Omental fat pad (tissue), 4 donors: ENCODE measurements around the gene FLVCR2. TPM values are rescaled to one million over a fixed set of nuclear protein-coding genes. Genes with fewer than 3 reads are reported as not detected.

Source experiments
- ATAC-seq: fragments of 150-250 bp; one replicate; pipeline ENCODE4 v1.9.1; 2016; ENCODE audit warnings: mild to moderate bottlenecking, moderate library complexity; ENCODE audit not compliant: low FRiP score
- DNase-seq: peaks from one replicate; pipeline ENCODE4 v3.0.0-alpha.2; 2019; ENCODE audit warnings: low spot score
- total RNA-seq, 4 donors: library from RNA; depleted of rRNA; stranded (reverse); fragments of >200 nt; gene quantifications; one replicate each; pipeline ENCODE4 v1.1.0, GENCODE V29; 2016
- TF ChIP-seq, protein P1 (sequence below), 3 donors: fragments of 450-650 bp; IDR thresholded peaks; one replicate each; pipeline ENCODE4 v1.5.1; 2016 to 2017; ENCODE audit warnings: antibody characterized with exemption in 3 of 3, mild to moderate bottlenecking in 3 of 3, moderate library complexity in 2 of 3

FLVCR2 gene
- total RNA-seq, 4 donors from 2014 or later, result 5.8 to 25.6 (median 11.8) TPM

DNA sequence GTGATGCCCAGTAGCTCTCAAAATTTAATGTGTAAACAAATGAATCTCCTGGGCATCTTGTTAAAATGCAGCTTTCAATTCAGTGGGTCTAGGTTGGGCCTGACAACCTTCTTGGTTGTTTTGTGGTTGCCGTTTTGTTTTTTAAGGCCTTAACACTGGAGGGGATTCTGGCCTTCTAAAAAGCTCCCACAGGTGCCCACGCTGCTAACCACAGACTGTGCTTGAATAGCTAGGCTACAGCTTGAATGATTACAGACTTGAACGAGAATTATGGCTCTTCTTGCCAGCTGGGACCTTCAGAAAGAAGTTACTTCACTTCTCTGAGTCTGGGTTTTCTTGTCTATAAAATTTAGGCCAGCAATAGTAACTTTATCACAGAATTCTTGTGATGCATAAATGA lies 1.3 kb upstream of the FLVCR2 start:
- TF ChIP-seq, protein P1, sequence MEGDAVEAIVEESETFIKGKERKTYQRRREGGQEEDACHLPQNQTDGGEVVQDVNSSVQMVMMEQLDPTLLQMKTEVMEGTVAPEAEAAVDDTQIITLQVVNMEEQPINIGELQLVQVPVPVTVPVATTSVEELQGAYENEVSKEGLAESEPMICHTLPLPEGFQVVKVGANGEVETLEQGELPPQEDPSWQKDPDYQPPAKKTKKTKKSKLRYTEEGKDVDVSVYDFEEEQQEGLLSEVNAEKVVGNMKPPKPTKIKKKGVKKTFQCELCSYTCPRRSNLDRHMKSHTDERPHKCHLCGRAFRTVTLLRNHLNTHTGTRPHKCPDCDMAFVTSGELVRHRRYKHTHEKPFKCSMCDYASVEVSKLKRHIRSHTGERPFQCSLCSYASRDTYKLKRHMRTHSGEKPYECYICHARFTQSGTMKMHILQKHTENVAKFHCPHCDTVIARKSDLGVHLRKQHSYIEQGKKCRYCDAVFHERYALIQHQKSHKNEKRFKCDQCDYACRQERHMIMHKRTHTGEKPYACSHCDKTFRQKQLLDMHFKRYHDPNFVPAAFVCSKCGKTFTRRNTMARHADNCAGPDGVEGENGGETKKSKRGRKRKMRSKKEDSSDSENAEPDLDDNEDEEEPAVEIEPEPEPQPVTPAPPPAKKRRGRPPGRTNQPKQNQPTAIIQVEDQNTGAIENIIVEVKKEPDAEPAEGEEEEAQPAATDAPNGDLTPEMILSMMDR (IDR thresholded peaks at IDR 0.05), result no peak
- DNase-seq, result no peak
- no peak for ATAC-seq

DNA sequence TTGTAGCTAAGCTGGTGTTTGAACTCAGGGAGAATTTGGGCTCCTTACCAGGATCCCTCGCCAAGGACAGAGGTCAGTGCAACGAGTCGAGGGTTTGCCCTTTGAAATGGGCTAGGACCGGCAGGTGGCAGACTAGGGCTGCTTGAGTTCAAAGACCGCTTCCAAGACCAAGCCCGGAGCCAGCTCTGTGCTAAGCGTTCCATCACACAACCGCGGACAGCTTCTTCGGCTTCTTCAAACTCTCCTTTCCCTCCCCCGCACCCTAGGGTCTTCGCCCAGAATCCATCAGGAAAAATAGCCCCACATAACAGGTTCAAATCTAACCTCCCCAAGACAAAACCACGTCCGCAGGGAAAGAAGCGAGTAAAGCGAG lies 705 bp upstream of the FLVCR2 start:
- TF ChIP-seq, protein P1 (IDR thresholded peaks at IDR 0.05), result no peak

DNA sequence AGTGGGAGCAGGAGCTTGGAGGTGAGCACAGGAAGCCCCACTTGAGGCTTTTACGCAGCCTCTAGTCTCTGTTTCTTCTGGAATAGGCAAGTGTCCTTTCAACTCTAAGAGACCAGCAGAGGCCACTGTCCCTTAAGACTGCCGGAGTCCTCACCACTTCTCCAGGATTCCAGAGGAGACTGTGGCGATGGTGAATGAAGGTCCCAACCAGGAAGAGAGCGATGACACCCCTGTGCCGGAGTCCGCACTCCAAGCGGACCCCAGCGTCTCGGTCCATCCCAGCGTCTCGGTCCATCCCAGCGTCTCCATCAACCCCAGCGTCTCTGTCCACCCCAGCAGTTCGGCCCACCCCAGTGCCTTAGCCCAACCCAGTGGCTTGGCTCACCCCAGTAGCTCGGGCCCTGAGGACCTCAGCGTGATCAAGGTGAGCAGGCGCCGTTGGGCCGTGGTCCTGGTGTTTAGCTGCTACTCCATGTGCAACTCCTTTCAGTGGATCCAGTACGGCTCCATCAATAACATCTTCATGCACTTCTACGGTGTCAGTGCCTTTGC lies 442 bp downstream of the FLVCR2 start:
- DNase-seq (no peak), ATAC-seq (peak; percentile 66)

More for the DNA sequence above, 705 bp upstream of the FLVCR2 start:
- DNase-seq, result peak; percentile 73
- peak; percentile 85 for ATAC-seq

DNA sequence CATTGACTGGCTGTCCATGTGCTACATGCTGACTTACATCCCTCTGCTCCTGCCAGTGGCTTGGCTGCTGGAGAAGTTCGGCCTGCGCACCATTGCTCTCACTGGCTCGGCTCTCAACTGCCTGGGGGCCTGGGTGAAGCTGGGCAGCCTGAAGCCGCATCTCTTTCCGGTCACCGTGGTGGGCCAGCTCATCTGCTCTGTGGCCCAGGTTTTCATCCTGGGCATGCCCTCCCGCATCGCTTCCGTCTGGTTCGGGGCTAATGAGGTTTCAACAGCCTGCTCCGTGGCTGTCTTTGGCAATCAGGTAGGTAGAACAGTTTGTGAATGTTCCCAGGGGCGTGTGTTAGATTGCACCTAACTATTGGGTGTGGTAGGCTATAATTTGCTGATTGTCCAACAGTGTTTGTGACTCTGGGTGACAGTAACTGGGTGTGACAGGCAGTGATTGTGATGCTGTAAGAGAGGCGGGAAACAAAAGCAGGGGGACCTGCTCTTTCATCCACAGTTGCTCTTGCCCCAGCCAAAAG lies 981 bp downstream of the FLVCR2 start:
- TF ChIP-seq, protein P1 (IDR thresholded peaks at IDR 0.05), result no peak
- ATAC-seq (no peak), DNase-seq (no peak)

More for the DNA sequence above, 442 bp downstream of the FLVCR2 start:
- TF ChIP-seq, protein P1 (IDR thresholded peaks at IDR 0.05), result no peak

DNA sequence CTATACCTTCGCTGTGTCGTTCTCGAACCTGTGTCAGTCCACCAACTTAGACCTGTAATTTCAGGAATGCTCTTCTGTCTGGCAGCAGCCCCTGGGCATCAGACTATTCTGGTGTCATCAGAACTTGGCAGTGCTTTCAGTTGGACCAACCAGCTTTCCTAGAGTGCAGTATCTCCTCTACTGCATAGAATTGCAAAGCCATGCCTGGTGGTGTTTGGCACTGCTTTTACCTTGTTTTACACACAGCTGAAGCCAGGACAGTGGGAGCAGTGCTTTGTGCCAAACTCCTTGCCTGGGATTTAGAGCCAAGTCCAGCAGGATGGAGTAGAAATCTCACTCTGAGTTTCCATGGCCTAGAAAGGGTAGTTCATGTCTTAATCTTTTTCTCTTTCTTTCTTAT lies 1.5 kb downstream of the FLVCR2 start:
- TF ChIP-seq, protein P1 (IDR thresholded peaks at IDR 0.05), result no peak
- no peak for ATAC-seq
- no peak for DNase-seq

DNA sequence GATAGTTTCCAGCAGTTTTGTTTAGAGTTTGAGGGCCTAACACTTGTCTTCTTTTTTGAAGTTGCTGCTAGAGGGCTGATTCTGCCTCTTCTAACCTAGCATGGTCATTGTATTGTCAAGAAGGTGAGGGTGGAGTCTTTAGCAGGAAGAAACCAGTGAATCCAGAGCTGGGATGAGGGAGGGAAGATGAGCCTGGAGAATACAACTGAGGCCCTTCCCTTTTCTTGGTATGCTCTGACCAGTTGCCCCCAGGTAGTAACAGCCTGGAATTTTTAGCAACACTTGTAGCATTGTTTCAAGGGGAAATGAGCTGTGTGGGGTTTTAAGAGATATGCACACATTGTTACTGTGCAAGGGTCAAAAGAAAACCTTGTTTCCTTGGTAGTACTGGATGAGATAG lies 9.0 kb downstream of the FLVCR2 start:
- DNase-seq, result no peak
- no peak for ATAC-seq

DNA sequence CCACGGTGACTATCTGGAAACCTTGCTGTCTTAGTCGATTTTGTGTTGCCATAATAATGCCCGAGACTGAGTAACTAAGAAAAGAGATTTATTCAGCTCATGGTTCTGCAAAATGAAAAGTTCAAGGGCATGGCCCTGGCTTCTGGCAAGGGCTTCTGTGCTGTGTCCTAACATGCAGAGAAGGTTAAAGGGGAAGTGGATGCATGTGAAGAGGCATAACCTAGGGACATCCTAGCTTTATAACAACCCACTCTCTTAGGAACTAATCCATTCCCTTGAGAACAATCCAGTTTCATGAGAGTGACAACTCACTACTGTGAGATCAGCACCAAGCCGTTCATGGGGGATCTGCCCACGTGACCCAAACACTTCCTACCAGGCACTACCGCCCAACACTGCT lies 11.5 kb downstream of the FLVCR2 start:
- DNase-seq, result no peak
- ATAC-seq, result no peak
- TF ChIP-seq, protein P1 (IDR thresholded peaks at IDR 0.05), result no peak

More for the DNA sequence above, 9.0 kb downstream of the FLVCR2 start:
- TF ChIP-seq, protein P1 (IDR thresholded peaks at IDR 0.05), result no peak
